PFSK-1 (cell line): ENCODE measurements around the gene FGF14.

Experiments used
- FOXP2 ChIP-seq: optimal IDR thresholded peaks from 2 replicates; pipeline ENCODE3; 2011; ENCODE audit warnings: borderline replicate concordance, control low read depth, inconsistent platforms; ENCODE audit not compliant: insufficient read depth; ENCODE audit errors: extremely low read length, extremely low read depth
- POLR2AphosphoS5 ChIP-seq: IDR thresholded peaks from 2 replicates; pipeline ENCODE4 v1.6.1; 2012; ENCODE audit warnings: low read depth, mild to moderate bottlenecking, control low read depth, low read length, moderate library complexity
- SIN3A ChIP-seq: IDR thresholded peaks from 2 replicates; pipeline ENCODE4 v1.6.1; 2012; ENCODE audit warnings: mild to moderate bottlenecking, low read length, moderate library complexity, borderline replicate concordance; ENCODE audit not compliant: insufficient read depth
- TF ChIP-seq, protein P1 (sequence below), 2 experiments: IDR thresholded peaks; 2 replicates each; pipeline versions ENCODE4 v1.6.1 to v1.8.0; 2011 to 2012; ENCODE audit warnings: low read depth in 2 of 2, low read length in 2 of 2, control low read depth in 1 of 2, inconsistent platforms in 1 of 2, mild to moderate bottlenecking in 1 of 2, moderate library complexity in 1 of 2; ENCODE audit not compliant: insufficient read depth in 1 of 2

DNA sequence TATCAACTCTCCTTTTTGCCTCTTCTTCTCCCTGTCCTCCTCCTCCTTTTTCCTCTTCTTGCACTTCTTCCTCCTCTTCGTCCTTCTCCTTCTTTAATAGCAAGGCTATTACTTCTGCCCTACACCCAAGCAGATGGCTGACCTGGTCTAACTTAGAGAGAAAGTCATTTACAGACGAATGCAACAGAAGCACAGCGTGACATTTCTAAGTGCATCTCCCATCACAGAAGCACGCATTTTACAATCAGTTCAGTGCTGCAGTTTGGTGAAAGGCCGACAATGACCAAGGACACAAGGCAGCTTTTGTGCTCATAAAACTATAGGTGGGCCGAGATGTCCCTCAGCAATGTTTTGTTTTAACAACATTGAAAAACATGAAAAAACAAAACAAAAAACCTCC lies 231.5 kb downstream of the FGF14 start:
- TF ChIP-seq POLR2AphosphoS5 (no peak), SIN3A (no peak), FOXP2 (no peak)
- TF ChIP-seq, protein P1, sequence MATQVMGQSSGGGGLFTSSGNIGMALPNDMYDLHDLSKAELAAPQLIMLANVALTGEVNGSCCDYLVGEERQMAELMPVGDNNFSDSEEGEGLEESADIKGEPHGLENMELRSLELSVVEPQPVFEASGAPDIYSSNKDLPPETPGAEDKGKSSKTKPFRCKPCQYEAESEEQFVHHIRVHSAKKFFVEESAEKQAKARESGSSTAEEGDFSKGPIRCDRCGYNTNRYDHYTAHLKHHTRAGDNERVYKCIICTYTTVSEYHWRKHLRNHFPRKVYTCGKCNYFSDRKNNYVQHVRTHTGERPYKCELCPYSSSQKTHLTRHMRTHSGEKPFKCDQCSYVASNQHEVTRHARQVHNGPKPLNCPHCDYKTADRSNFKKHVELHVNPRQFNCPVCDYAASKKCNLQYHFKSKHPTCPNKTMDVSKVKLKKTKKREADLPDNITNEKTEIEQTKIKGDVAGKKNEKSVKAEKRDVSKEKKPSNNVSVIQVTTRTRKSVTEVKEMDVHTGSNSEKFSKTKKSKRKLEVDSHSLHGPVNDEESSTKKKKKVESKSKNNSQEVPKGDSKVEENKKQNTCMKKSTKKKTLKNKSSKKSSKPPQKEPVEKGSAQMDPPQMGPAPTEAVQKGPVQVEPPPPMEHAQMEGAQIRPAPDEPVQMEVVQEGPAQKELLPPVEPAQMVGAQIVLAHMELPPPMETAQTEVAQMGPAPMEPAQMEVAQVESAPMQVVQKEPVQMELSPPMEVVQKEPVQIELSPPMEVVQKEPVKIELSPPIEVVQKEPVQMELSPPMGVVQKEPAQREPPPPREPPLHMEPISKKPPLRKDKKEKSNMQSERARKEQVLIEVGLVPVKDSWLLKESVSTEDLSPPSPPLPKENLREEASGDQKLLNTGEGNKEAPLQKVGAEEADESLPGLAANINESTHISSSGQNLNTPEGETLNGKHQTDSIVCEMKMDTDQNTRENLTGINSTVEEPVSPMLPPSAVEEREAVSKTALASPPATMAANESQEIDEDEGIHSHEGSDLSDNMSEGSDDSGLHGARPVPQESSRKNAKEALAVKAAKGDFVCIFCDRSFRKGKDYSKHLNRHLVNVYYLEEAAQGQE (IDR thresholded peaks at IDR 0.05; ENCODE audit: insufficient read depth in 1 of 2, low read depth in 2 of 2, low read length in 2 of 2) = no peak
